Uterus (tissue), 2 donors: ENCODE results near the gene TAP2.

Experiments used
- CTCF ChIP-seq, 4 experiments: fragments of 200-600 bp in 2 of 4; fragments of 450-650 bp in 2 of 4; sonication (generic) in 2 of 4; IDR thresholded peaks; one replicate each; pipeline ENCODE4 v1.5.1; 2016 to 2019; ENCODE audit warnings: antibody characterized with exemption in 4 of 4, mild to moderate bottlenecking in 2 of 4, moderate library complexity in 1 of 4
- POLR2A ChIP-seq, 2 donors: fragments of 450-650 bp; IDR thresholded peaks; one replicate each; pipeline ENCODE4 v1.6.1; 2016; ENCODE audit warnings: antibody characterized with exemption in 2 of 2, mild to moderate bottlenecking in 1 of 2, moderate library complexity in 1 of 2

GRCh38 chr6:32799740-32800139, 38.8 kb downstream of the TAP2 start:
- TF ChIP-seq CTCF (IDR thresholded peaks at IDR 0.05): no peak
- no peak for TF ChIP-seq POLR2A (IDR thresholded peaks at IDR 0.05)
